GM13976 (cell line): ENCODE results near the gene GPRIN2.

Source experiments
- DNase-seq: peaks from one replicate; pipeline ENCODE4 v3.0.0; 2012; ENCODE audit warnings: low spot score
- CTCF ChIP-seq: IDR thresholded peaks from 2 replicates; pipeline ENCODE4 v1.5.1; 2012; ENCODE audit warnings: borderline replicate concordance, mild to moderate bottlenecking; ENCODE audit not compliant: insufficient read depth; ENCODE audit errors: extremely low read depth, missing control alignments, control extremely low read depth
- in situ Hi-C: fragments of 300-500 bp; cut with MboI; formaldehyde crosslinking; loops from one replicate; pipeline ENCODE4 v1.12.0; 2022; ENCODE audit warnings: low sequenced_read_pairs, mixed read lengths, inconsistent platforms; ENCODE audit not compliant: unreplicated experiment

Gene GPRIN2

DNA sequence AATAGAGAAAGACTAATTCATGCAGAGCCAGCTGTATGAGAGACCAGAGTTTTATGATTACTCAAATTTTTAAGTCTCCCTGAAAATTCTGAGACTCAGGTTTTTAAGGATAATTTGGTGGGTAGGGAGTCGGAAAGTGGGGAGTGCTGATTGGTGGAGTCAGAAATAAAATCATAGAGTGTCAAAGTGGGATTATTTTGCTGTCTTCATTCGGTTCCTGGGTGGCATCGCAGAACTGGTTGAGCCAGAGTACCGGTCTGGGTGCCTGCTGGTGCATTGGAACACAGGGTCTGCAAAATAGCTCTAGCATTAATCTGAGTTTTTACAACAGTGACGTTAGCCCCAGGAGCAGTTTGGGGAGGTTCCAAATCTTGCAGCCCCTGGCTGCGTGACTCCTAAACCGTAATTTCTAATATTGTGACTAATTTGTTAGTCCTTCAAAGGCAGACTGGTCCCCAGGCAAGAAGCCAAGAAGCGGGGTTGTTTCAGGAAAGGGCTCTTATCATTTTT is 32.4 kb downstream of the GPRIN2 start:
- TF ChIP-seq CTCF, result no peak
- in situ Hi-C loops, result no loop called here
- DNase-seq, result no peak

GRCh38 chr10:46523119-46523961 is 33.1 kb downstream of the GPRIN2 start:
- TF ChIP-seq CTCF, result no peak
- in situ Hi-C loops, result no loop called here

GRCh38 chr10:46522295-46523118 is 34.0 kb downstream of the GPRIN2 start:
- no peak for TF ChIP-seq CTCF
- in situ Hi-C loops, result no loop called here
- DNase-seq, result no peak

More at GRCh38 chr10:46523119-46523961, 33.1 kb downstream of the GPRIN2 start:
- no peak for DNase-seq

DNA sequence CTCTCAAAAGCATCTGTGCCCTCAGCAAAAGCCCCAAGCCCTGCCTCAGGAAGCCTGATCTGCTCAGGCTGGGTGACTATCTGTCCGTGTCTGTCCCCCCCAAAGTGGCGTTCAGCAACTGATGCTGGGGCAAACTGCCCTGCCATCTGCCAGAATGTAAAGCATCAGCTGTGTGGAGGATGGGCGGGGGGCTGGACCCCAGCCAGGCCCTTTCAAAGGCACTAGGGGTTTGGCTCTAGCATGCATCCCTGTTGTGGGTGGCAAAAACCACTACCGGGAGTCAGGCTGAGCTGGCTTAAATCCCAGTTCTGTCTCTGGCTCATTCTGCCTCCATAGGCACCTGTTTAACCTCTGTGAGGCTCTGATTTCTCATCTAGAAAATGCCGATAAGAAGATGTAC is 35.5 kb downstream of the GPRIN2 start:
- no peak for DNase-seq
- in situ Hi-C loops, result no loop called here
- no peak for TF ChIP-seq CTCF

- in situ Hi-C loops, result no loop called here
- no peak for DNase-seq
- no peak for TF ChIP-seq CTCF
These were observed 36.1 kb downstream of the GPRIN2 start for GRCh38 chr10:46520381-46520780.

- no peak for DNase-seq
- no peak for TF ChIP-seq CTCF
- in situ Hi-C loops, result no loop called here
These were observed 38.3 kb downstream of the GPRIN2 start for GRCh38 chr10:46518028-46518725.
